ENCODE measurements around the gene STMN1.

STMN1 gene

DNA sequence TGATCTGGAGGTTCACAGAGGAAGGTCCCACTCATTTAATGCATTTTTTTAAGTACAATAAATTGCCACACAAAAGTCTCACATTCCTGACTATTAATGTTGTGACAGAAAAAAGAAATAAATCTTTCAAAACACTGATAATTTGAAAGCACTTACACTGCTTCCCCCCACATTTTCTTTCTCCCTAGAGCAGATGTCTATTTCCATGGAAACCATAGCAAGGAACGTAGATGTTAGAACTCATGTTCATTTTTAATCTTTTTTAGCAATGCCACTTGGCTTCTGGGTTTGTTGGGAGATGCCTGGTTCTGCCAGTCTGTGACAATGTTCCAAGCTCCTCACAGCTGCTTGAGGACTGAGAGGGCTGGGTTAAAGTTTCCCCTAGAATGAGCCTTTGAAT lies 1.9 kb upstream of the STMN1 start:
- Mint-ChIP-seq H3K27ac (no peak overlapping the region), H3K9me3 (no peaks in the 10 kb centered on the region)

DNA sequence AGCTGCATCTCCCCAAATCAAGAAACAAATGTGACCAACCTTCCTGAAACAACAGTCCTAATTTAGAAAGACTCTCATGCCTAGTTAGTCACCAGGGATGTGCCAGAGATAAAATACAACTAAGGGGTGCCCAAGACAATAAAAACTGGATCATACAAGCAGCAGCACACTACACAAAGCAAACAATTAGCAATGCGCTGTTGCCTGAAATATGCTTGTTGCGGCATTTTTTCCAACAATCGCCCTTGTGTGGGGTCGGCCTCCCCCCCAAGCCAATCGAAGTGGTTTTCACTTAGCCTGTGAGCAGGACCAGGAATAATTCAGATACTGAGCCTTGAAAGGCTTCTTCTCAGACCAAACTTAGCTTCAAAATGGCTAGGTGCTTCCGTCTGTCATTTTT lies 1.4 kb upstream of the STMN1 start:
- Mint-ChIP-seq H3K4me1 (ENCODE audit: low read depth) (peaks cover 21% of the 10 kb centered on the region), H3K4me3 (no peak overlapping the region), H3K27ac (no peak overlapping the region), H3K9me3 (no peaks in the 10 kb centered on the region), H3K27me3 (no peaks in the 10 kb centered on the region), H3K36me3 (ENCODE audit: low read depth) (peaks cover 23% of the 10 kb centered on the region)

More for the DNA sequence above, 1.9 kb upstream of the STMN1 start:
- Mint-ChIP-seq H3K27me3 (no peaks in the 10 kb centered on the region), H3K4me3 (no peak overlapping the region), H3K4me1 (ENCODE audit: low read depth) (peaks cover 18% of the 10 kb centered on the region), H3K36me3 (ENCODE audit: low read depth) (peaks cover 17% of the 10 kb centered on the region)

DNA sequence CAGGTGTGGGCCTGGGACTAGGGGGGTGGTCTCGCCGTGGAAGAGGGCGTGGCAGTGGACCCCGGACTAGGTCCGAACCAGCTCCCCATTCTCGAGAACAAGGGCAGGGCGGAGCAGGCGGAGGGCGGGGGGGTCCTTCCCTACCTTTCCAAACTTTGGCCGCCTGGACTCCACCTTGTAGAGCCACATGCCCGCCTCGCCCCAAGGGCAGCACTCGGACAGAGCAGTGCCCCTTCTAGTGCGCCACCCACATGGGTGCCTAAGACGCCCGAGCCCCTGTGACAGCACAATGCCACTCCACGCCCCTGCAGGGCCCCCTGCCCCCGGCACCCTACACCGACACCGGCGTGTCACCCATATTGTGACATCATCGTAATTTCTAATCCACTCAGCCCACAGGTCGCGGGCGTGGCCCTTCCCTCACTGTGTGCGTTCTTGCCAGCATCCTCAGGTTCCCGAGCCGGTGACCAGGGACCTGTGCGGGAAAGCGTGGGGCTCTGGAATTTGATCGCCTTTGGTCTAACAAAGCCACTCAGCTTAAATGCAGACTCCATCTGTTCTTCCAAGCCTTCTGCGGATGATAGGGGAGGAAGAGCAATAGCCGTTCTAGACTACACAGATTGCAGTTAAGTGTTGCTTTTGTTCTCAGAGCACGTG lies 553 bp upstream of the STMN1 start:
- peaks cover 22% of the 10 kb centered on the region for H3K4me1 Mint-ChIP-seq (ENCODE audit: low read depth)
- no peaks in the 10 kb centered on the region for H3K9me3 Mint-ChIP-seq
- peak overlapping the region; percentile 11 for H3K27ac Mint-ChIP-seq
- peak overlapping the region; percentile 92 for H3K4me3 Mint-ChIP-seq
- H3K27me3 Mint-ChIP-seq: no peaks in the 10 kb centered on the region
- H3K36me3 Mint-ChIP-seq (ENCODE audit: low read depth): peaks cover 29% of the 10 kb centered on the region

GRCh38 chr1:25904943-25905679 lies 1.1 kb downstream of the STMN1 start:
- Mint-ChIP-seq H3K9me3 (no peaks in the 10 kb centered on the region), H3K27me3 (no peaks in the 10 kb centered on the region), H3K27ac (peak overlapping the region; percentile 77), H3K4me1 (ENCODE audit: low read depth) (peaks cover 26% of the 10 kb centered on the region), H3K36me3 (ENCODE audit: low read depth) (peaks cover 45% of the 10 kb centered on the region), H3K4me3 (peak overlapping the region; percentile 92)

- Mint-ChIP-seq H3K4me3 (peak overlapping the region; percentile 92), H3K36me3 (ENCODE audit: low read depth) (peaks cover 55% of the 10 kb centered on the region), H3K9me3 (no peaks in the 10 kb centered on the region), H3K27ac (no peak overlapping the region), H3K4me1 (ENCODE audit: low read depth) (peaks cover 26% of the 10 kb centered on the region), H3K27me3 (no peaks in the 10 kb centered on the region)
Observed at GRCh38 chr1:25903986-25904385, 2.2 kb downstream of the STMN1 start.

GRCh38 chr1:25902462-25902861 lies 3.8 kb downstream of the STMN1 start:
- Mint-ChIP-seq H3K27ac (no peak overlapping the region), H3K27me3 (no peaks in the 10 kb centered on the region), H3K4me3 (no peak overlapping the region), H3K36me3 (ENCODE audit: low read depth) (peaks cover 63% of the 10 kb centered on the region), H3K4me1 (ENCODE audit: low read depth) (peaks cover 26% of the 10 kb centered on the region), H3K9me3 (no peaks in the 10 kb centered on the region)

GRCh38 chr1:25900219-25900618 lies 6.0 kb downstream of the STMN1 start:
- no peaks in the 10 kb centered on the region for H3K27me3 Mint-ChIP-seq
- no peak overlapping the region for H3K27ac Mint-ChIP-seq
- no peaks in the 10 kb centered on the region for H3K9me3 Mint-ChIP-seq
- H3K36me3 Mint-ChIP-seq (ENCODE audit: low read depth): peaks cover 63% of the 10 kb centered on the region
- H3K4me3 Mint-ChIP-seq: no peak overlapping the region
- H3K4me1 Mint-ChIP-seq (ENCODE audit: low read depth): peaks cover 29% of the 10 kb centered on the region

DNA sequence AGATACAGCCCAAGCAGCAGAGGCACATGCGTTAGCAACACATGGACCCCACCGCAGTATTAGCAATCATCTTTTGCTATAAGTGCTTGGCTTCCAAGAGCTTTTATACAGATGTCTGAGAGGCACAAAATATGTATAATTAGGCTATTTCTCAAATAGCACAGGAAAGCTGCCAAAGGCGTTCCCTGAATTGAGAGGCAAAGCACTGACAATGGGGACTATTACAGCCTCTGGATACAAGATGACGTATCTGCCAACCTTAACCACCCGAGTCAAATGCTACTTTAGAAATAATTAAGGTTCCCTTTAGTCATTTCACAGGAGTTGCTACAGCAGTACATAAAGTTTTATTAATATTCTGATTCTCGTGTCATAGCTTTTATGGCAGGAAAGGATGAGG lies 6.4 kb downstream of the STMN1 start:
- Mint-ChIP-seq H3K27ac (no peak overlapping the region), H3K4me3 (no peak overlapping the region), H3K9me3 (no peaks in the 10 kb centered on the region), H3K4me1 (ENCODE audit: low read depth) (peaks cover 27% of the 10 kb centered on the region), H3K27me3 (no peaks in the 10 kb centered on the region), H3K36me3 (ENCODE audit: low read depth) (peaks cover 60% of the 10 kb centered on the region)

GRCh38 chr1:25898223-25899015 lies 7.8 kb downstream of the STMN1 start:
- peaks cover 49% of the 10 kb centered on the region for H3K36me3 Mint-ChIP-seq (ENCODE audit: low read depth)
- H3K27ac Mint-ChIP-seq: no peak overlapping the region
- H3K9me3 Mint-ChIP-seq: no peaks in the 10 kb centered on the region
- no peaks in the 10 kb centered on the region for H3K27me3 Mint-ChIP-seq
- peaks cover 19% of the 10 kb centered on the region for H3K4me1 Mint-ChIP-seq (ENCODE audit: low read depth)
- H3K4me3 Mint-ChIP-seq: no peak overlapping the region

GRCh38 chr1:25897754-25898153 lies 8.5 kb downstream of the STMN1 start:
- H3K4me3 Mint-ChIP-seq: no peak overlapping the region
- no peaks in the 10 kb centered on the region for H3K27me3 Mint-ChIP-seq
- H3K4me1 Mint-ChIP-seq (ENCODE audit: low read depth): peaks cover 18% of the 10 kb centered on the region
- H3K9me3 Mint-ChIP-seq: no peaks in the 10 kb centered on the region
- H3K27ac Mint-ChIP-seq: no peak overlapping the region
- peaks cover 42% of the 10 kb centered on the region for H3K36me3 Mint-ChIP-seq (ENCODE audit: low read depth)

- Mint-ChIP-seq H3K27me3 (no peaks in the 10 kb centered on the region), H3K9me3 (no peaks in the 10 kb centered on the region), H3K36me3 (ENCODE audit: low read depth) (peaks cover 30% of the 10 kb centered on the region), H3K27ac (no peak overlapping the region), H3K4me3 (no peak overlapping the region), H3K4me1 (ENCODE audit: low read depth) (peaks cover 20% of the 10 kb centered on the region)
Observed at GRCh38 chr1:25896266-25896665, 10.0 kb downstream of the STMN1 start.

DNA sequence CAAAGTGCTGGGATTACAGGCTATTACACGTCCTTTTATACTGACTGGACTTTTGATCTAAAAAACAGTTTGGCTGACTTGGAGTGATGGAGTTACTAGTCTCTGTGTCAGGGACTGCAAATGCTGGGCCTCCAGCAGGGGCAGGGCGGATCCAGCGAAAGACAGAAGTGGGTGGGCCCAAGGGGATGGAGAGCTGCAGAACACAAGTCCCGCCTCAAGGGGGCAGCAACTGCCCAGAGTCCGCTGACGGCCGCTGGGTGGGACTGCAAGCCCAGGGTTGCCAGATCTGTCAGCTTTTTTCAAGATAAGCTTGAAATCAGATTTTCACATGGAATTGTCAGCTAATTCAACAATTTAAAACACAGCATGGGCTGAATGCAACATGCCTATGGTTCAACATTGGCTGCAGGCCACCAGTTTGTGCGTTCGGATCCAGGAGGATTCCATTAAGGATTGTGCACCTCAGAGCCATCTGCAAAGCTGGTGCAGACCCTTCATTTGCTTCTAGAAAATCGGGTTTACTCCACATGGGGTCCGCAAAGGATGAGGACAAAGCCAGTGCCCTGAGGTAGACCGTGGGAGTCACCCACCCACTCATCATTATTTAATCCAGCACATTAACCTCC lies 10.7 kb downstream of the STMN1 start:
- Mint-ChIP-seq H3K4me3 (no peak overlapping the region), H3K9me3 (no peaks in the 10 kb centered on the region), H3K27ac (no peak overlapping the region)

DNA sequence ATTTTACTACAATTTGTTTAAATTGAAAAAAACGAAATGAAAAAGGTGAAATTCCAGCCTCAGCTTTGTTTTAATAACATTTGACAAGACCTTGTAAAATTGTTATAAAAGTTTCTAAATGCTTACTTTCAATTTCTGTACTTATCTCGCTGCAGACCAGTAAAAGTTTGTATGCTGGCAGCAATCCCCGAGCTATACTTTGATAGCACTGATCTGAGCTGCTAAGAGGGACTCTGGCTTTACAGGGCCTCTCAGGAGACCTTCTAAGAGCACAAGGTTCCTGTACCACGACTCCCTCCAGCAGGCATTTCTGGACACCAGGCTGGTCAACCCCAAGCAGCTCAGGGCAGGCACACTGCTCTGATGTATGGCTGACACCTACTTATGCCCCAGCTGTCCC lies 13.1 kb downstream of the STMN1 start:
- no peaks in the 10 kb centered on the region for H3K27me3 Mint-ChIP-seq
- H3K27ac Mint-ChIP-seq: no peak overlapping the region
- H3K36me3 Mint-ChIP-seq (ENCODE audit: low read depth): no peaks in the 10 kb centered on the region
- no peaks in the 10 kb centered on the region for H3K9me3 Mint-ChIP-seq
- peaks cover 16% of the 10 kb centered on the region for H3K4me1 Mint-ChIP-seq (ENCODE audit: low read depth)
- H3K4me3 Mint-ChIP-seq: no peak overlapping the region

More for the DNA sequence above, 10.7 kb downstream of the STMN1 start:
- Mint-ChIP-seq H3K36me3 (ENCODE audit: low read depth) (peaks cover 22% of the 10 kb centered on the region), H3K27me3 (no peaks in the 10 kb centered on the region), H3K4me1 (ENCODE audit: low read depth) (peaks cover 16% of the 10 kb centered on the region)

GRCh38 chr1:25891606-25892005 lies 14.6 kb downstream of the STMN1 start:
- H3K4me3 Mint-ChIP-seq: no peak overlapping the region
- no peaks in the 10 kb centered on the region for H3K9me3 Mint-ChIP-seq
- peaks cover 16% of the 10 kb centered on the region for H3K4me1 Mint-ChIP-seq (ENCODE audit: low read depth)
- no peaks in the 10 kb centered on the region for H3K27me3 Mint-ChIP-seq
- no peaks in the 10 kb centered on the region for H3K36me3 Mint-ChIP-seq (ENCODE audit: low read depth)
- no peak overlapping the region for H3K27ac Mint-ChIP-seq
